H1 (cell line): ENCODE measurements around the gene LRRC74B. TPM values are rescaled to one million over a fixed set of nuclear protein-coding genes. Genes with fewer than 3 reads are reported as not detected.

Source experiments
- JUND ChIP-seq: IDR thresholded peaks from 2 replicates; pipeline ENCODE4 v1.6.1; 2011; ENCODE audit warnings: mild to moderate bottlenecking, improper control_type of control experiment, low read length
- polyA plus RNA-seq, 7 experiments: library from polyadenylated mRNA; depleted of rRNA in 3 of 7; stranded (reverse) in 5 of 7; unstranded in 2 of 7; fragments of >200 nt in 5 of 7; fragments of 200-250 nt in 2 of 7; gene quantifications; 1 replicate in 5 of 7; 2 replicates in 1 of 7; 4 replicates in 1 of 7; pipeline versions ENCODE4 v1.2.1 to v1.2.3, GENCODE V29; 2011 to 2013; ENCODE audit warnings: missing spikeins in 2 of 7, mixed read lengths in 2 of 7
- total RNA-seq: library from RNA; stranded (reverse); fragmentation: NEBNext Ultra II Directional; extraction: Animal tissue kit (Norgen Biotek cat#: 25700); gene quantifications from 2 replicates; pipeline ENCODE4 v1.2.1, GENCODE V29; 2021
- TF ChIP-seq, protein P1 (sequence below): fragments of 300-600 bp; sonication (generic); IDR thresholded peaks from 2 replicates; pipeline ENCODE4 v1.7.1; 2012; ENCODE audit warnings: low read length, moderate library complexity, mild to moderate bottlenecking, inconsistent platforms; ENCODE audit not compliant: insufficient replicate concordance
- TF ChIP-seq, protein P2 (sequence below), 3 experiments: IDR thresholded peaks; 1 replicate in 2 of 3; 2 replicates in 1 of 3; pipeline versions ENCODE4 v1.5.1 to v1.6.1; 2011; ENCODE audit warnings: low read length in 3 of 3, mild to moderate bottlenecking in 3 of 3, inconsistent platforms in 2 of 3, low read depth in 1 of 3, moderate library complexity in 1 of 3; ENCODE audit not compliant: insufficient read depth in 1 of 3; ENCODE audit errors: control extremely low read depth in 1 of 3

Gene LRRC74B
- total and polyA plus RNA-seq, 2 of the 8 experiments (the other 6 are each of a cell fraction or from before 2014, with no cell fraction given), result not detected

DNA sequence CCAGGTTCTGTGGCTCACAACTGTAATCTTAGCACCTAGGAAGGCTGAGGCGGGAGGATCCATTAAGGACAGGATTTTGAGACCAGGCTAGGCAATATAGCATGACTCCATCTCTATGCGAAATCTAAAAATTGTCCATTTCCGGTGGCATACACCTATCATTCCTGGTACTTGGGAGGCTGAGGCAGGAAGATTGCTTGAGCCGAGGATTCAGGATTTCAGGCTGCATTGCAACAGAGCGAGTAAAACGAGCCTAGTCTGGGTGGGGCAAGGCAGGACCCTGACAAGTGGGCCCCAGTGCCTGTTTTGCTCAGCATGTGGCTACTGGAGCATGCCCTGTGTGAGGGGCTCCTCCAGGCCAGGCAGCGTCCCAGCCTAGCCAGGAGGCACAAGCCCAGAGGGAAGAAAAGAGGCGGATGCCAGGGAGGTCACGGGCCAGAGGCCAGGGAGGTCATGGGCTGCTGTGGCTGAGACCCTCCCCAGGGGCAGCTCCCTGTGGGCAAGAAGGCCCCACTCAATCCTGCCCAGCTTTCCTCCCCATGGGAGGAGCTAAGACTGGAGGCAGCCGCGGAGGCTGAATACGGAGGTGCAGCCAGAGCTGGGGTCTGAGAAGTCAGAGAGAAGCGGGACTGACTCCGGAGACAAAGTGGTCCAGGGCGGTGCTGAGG is 8.4 kb downstream of the LRRC74B start (continued):
- TF ChIP-seq, protein P1, sequence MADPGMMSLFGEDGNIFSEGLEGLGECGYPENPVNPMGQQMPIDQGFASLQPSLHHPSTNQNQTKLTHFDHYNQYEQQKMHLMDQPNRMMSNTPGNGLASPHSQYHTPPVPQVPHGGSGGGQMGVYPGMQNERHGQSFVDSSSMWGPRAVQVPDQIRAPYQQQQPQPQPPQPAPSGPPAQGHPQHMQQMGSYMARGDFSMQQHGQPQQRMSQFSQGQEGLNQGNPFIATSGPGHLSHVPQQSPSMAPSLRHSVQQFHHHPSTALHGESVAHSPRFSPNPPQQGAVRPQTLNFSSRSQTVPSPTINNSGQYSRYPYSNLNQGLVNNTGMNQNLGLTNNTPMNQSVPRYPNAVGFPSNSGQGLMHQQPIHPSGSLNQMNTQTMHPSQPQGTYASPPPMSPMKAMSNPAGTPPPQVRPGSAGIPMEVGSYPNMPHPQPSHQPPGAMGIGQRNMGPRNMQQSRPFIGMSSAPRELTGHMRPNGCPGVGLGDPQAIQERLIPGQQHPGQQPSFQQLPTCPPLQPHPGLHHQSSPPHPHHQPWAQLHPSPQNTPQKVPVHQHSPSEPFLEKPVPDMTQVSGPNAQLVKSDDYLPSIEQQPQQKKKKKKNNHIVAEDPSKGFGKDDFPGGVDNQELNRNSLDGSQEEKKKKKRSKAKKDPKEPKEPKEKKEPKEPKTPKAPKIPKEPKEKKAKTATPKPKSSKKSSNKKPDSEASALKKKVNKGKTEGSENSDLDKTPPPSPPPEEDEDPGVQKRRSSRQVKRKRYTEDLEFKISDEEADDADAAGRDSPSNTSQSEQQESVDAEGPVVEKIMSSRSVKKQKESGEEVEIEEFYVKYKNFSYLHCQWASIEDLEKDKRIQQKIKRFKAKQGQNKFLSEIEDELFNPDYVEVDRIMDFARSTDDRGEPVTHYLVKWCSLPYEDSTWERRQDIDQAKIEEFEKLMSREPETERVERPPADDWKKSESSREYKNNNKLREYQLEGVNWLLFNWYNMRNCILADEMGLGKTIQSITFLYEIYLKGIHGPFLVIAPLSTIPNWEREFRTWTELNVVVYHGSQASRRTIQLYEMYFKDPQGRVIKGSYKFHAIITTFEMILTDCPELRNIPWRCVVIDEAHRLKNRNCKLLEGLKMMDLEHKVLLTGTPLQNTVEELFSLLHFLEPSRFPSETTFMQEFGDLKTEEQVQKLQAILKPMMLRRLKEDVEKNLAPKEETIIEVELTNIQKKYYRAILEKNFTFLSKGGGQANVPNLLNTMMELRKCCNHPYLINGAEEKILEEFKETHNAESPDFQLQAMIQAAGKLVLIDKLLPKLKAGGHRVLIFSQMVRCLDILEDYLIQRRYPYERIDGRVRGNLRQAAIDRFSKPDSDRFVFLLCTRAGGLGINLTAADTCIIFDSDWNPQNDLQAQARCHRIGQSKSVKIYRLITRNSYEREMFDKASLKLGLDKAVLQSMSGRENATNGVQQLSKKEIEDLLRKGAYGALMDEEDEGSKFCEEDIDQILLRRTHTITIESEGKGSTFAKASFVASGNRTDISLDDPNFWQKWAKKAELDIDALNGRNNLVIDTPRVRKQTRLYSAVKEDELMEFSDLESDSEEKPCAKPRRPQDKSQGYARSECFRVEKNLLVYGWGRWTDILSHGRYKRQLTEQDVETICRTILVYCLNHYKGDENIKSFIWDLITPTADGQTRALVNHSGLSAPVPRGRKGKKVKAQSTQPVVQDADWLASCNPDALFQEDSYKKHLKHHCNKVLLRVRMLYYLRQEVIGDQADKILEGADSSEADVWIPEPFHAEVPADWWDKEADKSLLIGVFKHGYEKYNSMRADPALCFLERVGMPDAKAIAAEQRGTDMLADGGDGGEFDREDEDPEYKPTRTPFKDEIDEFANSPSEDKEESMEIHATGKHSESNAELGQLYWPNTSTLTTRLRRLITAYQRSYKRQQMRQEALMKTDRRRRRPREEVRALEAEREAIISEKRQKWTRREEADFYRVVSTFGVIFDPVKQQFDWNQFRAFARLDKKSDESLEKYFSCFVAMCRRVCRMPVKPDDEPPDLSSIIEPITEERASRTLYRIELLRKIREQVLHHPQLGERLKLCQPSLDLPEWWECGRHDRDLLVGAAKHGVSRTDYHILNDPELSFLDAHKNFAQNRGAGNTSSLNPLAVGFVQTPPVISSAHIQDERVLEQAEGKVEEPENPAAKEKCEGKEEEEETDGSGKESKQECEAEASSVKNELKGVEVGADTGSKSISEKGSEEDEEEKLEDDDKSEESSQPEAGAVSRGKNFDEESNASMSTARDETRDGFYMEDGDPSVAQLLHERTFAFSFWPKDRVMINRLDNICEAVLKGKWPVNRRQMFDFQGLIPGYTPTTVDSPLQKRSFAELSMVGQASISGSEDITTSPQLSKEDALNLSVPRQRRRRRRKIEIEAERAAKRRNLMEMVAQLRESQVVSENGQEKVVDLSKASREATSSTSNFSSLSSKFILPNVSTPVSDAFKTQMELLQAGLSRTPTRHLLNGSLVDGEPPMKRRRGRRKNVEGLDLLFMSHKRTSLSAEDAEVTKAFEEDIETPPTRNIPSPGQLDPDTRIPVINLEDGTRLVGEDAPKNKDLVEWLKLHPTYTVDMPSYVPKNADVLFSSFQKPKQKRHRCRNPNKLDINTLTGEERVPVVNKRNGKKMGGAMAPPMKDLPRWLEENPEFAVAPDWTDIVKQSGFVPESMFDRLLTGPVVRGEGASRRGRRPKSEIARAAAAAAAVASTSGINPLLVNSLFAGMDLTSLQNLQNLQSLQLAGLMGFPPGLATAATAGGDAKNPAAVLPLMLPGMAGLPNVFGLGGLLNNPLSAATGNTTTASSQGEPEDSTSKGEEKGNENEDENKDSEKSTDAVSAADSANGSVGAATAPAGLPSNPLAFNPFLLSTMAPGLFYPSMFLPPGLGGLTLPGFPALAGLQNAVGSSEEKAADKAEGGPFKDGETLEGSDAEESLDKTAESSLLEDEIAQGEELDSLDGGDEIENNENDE, result no peak
- no peak for TF ChIP-seq JUND
- TF ChIP-seq, protein P2, sequence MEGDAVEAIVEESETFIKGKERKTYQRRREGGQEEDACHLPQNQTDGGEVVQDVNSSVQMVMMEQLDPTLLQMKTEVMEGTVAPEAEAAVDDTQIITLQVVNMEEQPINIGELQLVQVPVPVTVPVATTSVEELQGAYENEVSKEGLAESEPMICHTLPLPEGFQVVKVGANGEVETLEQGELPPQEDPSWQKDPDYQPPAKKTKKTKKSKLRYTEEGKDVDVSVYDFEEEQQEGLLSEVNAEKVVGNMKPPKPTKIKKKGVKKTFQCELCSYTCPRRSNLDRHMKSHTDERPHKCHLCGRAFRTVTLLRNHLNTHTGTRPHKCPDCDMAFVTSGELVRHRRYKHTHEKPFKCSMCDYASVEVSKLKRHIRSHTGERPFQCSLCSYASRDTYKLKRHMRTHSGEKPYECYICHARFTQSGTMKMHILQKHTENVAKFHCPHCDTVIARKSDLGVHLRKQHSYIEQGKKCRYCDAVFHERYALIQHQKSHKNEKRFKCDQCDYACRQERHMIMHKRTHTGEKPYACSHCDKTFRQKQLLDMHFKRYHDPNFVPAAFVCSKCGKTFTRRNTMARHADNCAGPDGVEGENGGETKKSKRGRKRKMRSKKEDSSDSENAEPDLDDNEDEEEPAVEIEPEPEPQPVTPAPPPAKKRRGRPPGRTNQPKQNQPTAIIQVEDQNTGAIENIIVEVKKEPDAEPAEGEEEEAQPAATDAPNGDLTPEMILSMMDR (IDR thresholded peaks at IDR 0.05; ENCODE audit: control extremely low read depth in 1 of 3, insufficient read depth in 1 of 3, low read depth in 1 of 3, low read length in 3 of 3), result no peak
